ENCODE measurements around the gene ITGA2. TPM values are rescaled to one million over a fixed set of nuclear protein-coding genes. Genes with fewer than 3 reads are reported as not detected.

The ITGA2 gene
- total and polyA plus RNA-seq, 9 of the 15 experiments (the other 6 are each of a cell fraction or from before 2014, with no cell fraction given), result 0.01 to 0.09 (median 0.03) TPM; not detected in 5

DNA sequence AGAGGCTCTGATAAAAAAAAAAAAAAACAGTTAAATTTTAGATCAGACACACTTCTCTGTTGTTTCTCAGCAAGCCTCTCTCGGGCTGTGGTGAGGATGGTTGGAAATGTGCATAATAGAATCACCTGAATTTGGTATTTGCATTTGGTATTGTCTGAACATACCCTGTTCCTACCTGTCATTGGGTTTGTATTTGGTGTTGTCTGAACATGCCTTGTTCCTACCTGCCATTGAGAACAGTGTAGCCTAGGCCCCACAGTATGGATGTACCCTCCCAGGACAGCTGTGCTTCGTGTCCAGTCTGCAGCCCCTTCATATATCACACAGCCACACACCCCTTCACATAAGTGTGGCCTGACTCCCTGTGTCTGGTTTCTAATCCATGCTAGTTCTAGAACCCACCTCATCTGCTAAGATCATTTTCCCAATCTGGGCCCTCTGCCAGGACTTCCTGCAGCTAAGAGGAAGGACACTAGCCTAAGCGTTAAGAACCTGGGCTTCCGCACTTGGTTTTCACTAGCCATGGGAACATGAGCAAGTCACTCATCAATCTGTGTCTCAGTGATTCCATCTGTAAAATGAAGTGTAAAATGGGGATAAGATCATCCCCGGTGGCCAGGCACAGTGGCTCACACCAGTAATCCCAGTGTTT, 49.2 kb downstream of the ITGA2 start (continued):
- TF ChIP-seq CHD7 (IDR thresholded peaks at IDR 0.05; ENCODE audit: low read depth, low read length) (no peak), IFI16 (CRISPR knock-in tag; IDR thresholded peaks at IDR 0.05) (no peak), DPF2 (IDR thresholded peaks at IDR 0.05) (no peak), SMARCC2 (IDR thresholded peaks at IDR 0.05; ENCODE audit: low read depth) (no peak), ELF1 (tag; IDR thresholded peaks at IDR 0.05) (no peak)
- TF ChIP-seq, protein P1, sequence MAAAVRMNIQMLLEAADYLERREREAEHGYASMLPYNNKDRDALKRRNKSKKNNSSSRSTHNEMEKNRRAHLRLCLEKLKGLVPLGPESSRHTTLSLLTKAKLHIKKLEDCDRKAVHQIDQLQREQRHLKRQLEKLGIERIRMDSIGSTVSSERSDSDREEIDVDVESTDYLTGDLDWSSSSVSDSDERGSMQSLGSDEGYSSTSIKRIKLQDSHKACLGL (CRISPR knock-in tag; IDR thresholded peaks at IDR 0.05; ENCODE audit: borderline replicate concordance, poor library complexity, severe bottlenecking), result no peak
- TF ChIP-seq, protein P2, sequence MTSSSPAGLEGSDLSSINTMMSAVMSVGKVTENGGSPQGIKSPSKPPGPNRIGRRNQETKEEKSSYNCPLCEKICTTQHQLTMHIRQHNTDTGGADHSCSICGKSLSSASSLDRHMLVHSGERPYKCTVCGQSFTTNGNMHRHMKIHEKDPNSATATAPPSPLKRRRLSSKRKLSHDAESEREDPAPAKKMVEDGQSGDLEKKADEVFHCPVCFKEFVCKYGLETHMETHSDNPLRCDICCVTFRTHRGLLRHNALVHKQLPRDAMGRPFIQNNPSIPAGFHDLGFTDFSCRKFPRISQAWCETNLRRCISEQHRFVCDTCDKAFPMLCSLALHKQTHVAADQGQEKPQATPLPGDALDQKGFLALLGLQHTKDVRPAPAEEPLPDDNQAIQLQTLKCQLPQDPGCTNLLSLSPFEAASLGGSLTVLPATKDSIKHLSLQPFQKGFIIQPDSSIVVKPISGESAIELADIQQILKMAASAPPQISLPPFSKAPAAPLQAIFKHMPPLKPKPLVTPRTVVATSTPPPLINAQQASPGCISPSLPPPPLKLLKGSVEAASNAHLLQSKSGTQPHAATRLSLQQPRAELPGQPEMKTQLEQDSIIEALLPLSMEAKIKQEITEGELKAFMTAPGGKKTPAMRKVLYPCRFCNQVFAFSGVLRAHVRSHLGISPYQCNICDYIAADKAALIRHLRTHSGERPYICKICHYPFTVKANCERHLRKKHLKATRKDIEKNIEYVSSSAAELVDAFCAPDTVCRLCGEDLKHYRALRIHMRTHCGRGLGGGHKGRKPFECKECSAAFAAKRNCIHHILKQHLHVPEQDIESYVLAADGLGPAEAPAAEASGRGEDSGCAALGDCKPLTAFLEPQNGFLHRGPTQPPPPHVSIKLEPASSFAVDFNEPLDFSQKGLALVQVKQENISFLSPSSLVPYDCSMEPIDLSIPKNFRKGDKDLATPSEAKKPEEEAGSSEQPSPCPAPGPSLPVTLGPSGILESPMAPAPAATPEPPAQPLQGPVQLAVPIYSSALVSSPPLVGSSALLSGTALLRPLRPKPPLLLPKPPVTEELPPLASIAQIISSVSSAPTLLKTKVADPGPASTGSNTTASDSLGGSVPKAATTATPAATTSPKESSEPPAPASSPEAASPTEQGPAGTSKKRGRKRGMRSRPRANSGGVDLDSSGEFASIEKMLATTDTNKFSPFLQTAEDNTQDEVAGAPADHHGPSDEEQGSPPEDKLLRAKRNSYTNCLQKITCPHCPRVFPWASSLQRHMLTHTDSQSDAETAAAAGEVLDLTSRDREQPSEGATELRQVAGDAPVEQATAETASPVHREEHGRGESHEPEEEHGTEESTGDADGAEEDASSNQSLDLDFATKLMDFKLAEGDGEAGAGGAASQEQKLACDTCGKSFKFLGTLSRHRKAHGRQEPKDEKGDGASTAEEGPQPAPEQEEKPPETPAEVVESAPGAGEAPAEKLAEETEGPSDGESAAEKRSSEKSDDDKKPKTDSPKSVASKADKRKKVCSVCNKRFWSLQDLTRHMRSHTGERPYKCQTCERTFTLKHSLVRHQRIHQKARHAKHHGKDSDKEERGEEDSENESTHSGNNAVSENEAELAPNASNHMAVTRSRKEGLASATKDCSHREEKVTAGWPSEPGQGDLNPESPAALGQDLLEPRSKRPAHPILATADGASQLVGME (CRISPR knock-in tag; IDR thresholded peaks at IDR 0.05), result no peak

Measured in K562 (cell line).